ENCODE data around the gene ARHGEF2. TPM values are rescaled to one million over a fixed set of nuclear protein-coding genes. Genes with fewer than 3 reads are reported as not detected.

The ARHGEF2 gene
- total and polyA plus RNA-seq, 9 of the 15 experiments (the other 6 are each of a cell fraction or from before 2014, with no cell fraction given) = 7.1 to 162 (median 62.2) TPM

GRCh38 chr1:155934097-155934935 lies 44.0 kb downstream of the ARHGEF2 start, which contains the start of gene KHDC4 (continued):
- TF ChIP-seq ZHX1 (conservative IDR thresholded peaks at IDR 0.05; ENCODE audit: low read length) (no peak), SMARCE1 (IDR thresholded peaks at IDR 0.05) (peak; percentile 50; the same call in 1 of the 2 replicates), GABPB2 (CRISPR knock-in tag; conservative IDR thresholded peaks at IDR 0.05) (0 out of 2 replicates have a peak, but pooled peaks have one; percentile 43), E2F3 (CRISPR knock-in tag; IDR thresholded peaks at IDR 0.05) (no peak), CTCF (IDR thresholded peaks at IDR 0.05 in 2 of 3, conservative IDR thresholded peaks at IDR 0.05 in 1 of 3; ENCODE audit: insufficient read depth in 2 of 3, low read depth in 1 of 3, low read length in 3 of 3) (peak in 2 of 3 experiments; percentile 5 to 26; a peak in 2 of 6 replicates), ATF6 (CRISPR knock-in tag; IDR thresholded peaks at IDR 0.05) (no peak), POLR2B (IDR thresholded peaks at IDR 0.05; ENCODE audit: low read depth, partially characterized antibody) (peak; percentile 99), ZNF263 (CRISPR knock-in tag; IDR thresholded peaks at IDR 0.05; ENCODE audit: borderline replicate concordance) (peak; percentile 63; the same call in 1 of the 2 replicates), EWSR1 (IDR thresholded peaks at IDR 0.05; ENCODE audit: borderline replicate concordance, low read depth, partially characterized antibody) (no peak), ZNF277 (CRISPR knock-in tag; IDR thresholded peaks at IDR 0.05; ENCODE audit: borderline replicate concordance) (no peak), NR1H2 (CRISPR knock-in tag; IDR thresholded peaks at IDR 0.05) (no peak), KAT2B (IDR thresholded peaks at IDR 0.05; ENCODE audit: low read depth, low read length) (no peak), ZNF592 (IDR thresholded peaks at IDR 0.05) (peak; percentile 54; the same call in 1 of the 2 replicates)

Measured in K562 (cell line).